ENCODE results near the gene MAPK10.

Gene MAPK10

DNA sequence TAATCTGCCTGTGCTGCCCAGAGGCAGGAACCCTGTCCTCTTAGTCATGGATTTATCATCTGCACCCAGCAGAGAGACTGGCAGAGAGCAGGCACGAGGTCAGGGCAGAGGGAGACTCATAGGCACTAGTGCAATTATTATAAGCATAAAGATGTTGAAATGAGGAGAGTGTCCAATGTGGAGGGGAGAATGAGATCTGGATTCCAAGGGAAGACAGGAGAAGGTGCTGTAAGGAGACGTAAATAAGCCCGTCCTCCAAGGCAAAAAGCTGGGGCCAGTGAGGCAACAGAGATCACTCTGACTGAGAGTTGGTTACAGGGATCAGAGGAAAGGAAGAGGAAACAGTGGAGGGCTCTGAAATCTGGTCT lies 406.2 kb downstream of the MAPK10 start:
- no peak overlapping the region for H3K4me3 ChIP-seq (ENCODE audit: low read depth, low read length)
- in situ Hi-C loops (cut with HindIII; ENCODE audit: low sequenced_read_pairs): no loop called here
- TF ChIP-seq, protein P1, sequence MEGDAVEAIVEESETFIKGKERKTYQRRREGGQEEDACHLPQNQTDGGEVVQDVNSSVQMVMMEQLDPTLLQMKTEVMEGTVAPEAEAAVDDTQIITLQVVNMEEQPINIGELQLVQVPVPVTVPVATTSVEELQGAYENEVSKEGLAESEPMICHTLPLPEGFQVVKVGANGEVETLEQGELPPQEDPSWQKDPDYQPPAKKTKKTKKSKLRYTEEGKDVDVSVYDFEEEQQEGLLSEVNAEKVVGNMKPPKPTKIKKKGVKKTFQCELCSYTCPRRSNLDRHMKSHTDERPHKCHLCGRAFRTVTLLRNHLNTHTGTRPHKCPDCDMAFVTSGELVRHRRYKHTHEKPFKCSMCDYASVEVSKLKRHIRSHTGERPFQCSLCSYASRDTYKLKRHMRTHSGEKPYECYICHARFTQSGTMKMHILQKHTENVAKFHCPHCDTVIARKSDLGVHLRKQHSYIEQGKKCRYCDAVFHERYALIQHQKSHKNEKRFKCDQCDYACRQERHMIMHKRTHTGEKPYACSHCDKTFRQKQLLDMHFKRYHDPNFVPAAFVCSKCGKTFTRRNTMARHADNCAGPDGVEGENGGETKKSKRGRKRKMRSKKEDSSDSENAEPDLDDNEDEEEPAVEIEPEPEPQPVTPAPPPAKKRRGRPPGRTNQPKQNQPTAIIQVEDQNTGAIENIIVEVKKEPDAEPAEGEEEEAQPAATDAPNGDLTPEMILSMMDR (IDR thresholded peaks at IDR 0.05; ENCODE audit: low read depth, low read length): no peak
- DNase-seq (ENCODE audit: low read depth, low spot score): no peak

DNA sequence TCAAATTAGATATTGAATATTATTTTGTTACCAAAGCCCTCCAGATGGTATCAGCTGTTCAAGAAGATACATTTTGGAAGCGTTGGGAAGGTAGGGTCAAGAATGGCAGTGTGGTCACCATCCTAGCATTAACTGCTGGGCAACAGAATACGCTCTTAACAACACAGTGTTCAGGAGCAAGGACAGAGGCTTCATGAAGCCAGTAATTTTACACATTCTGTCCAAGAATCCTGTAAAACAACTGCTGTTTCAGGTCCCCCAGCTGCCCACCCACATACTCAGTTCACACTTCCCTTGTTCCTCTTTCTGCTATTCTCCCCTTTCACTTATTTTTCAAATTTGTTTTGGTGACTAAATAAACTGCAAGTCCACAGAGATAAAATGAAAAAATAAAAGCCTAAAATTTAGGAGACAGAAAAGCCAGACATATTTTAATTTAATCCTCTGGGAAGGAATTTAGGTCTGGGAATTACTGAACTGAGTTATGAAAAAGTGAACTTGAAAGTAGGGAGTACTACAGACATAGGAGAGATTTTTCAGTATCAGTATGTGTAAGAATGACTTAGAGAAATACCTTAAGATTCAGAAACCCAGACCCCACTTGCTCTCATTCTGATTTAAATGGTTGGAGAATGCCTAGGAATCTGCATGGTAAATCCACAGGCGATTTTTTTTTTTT lies 406.7 kb downstream of the MAPK10 start:
- peak; percentile 46 for DNase-seq (ENCODE audit: low read depth, low spot score)
- no peak overlapping the region for H3K4me3 ChIP-seq (ENCODE audit: low read depth, low read length)
- in situ Hi-C loops (cut with HindIII; ENCODE audit: low sequenced_read_pairs): no loop called here
- TF ChIP-seq, protein P1 (IDR thresholded peaks at IDR 0.05; ENCODE audit: low read depth, low read length): no peak

DNA sequence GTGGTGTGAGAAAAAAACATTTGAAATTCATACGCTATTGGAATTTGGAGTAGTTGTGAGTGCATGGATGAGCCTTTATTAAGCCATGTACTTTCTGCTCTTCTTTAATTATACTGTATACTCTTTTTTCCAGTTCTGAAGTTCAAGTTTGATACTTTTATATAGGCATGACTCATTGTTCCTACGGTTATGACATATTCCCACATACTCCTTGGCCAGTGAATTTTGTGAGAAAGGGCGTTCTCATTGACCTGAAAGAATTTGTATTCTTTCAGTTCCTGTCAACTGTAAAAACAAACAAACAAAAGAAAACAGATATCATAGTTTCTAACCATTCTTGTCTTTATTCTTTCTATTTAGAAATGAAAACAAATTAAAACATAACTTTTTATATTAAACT lies 407.3 kb downstream of the MAPK10 start:
- TF ChIP-seq, protein P1 (IDR thresholded peaks at IDR 0.05; ENCODE audit: low read depth, low read length): no peak
- in situ Hi-C loops (cut with HindIII; ENCODE audit: low sequenced_read_pairs): no loop called here
- peak; percentile 71 for DNase-seq (ENCODE audit: low read depth, low spot score)
- H3K4me3 ChIP-seq (ENCODE audit: low read depth, low read length): no peak overlapping the region

DNA sequence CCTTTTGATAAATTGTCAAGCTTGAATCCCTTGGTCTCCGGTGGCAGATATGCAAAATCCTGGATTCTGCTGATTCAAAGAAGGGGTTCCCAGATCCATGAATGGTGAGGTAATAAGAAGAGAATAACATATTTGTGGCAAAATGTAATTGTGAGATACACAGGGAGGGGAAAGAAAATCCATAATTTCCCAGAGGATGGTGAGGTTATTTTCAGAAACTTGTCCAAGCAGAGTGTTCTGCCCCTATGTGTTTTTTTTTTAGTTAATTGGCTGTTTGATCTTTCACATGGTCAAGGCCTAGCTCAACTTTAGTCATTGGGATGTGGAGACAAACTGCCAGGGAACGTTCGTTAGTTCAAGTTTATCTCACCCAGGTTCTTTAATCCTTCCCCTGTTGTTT lies 408.8 kb downstream of the MAPK10 start:
- H3K4me3 ChIP-seq (ENCODE audit: low read depth, low read length): no peak overlapping the region
- DNase-seq (ENCODE audit: low read depth, low spot score): no peak
- TF ChIP-seq, protein P1 (IDR thresholded peaks at IDR 0.05; ENCODE audit: low read depth, low read length): no peak
- in situ Hi-C loops (cut with HindIII; ENCODE audit: low sequenced_read_pairs): no loop called here

DNA sequence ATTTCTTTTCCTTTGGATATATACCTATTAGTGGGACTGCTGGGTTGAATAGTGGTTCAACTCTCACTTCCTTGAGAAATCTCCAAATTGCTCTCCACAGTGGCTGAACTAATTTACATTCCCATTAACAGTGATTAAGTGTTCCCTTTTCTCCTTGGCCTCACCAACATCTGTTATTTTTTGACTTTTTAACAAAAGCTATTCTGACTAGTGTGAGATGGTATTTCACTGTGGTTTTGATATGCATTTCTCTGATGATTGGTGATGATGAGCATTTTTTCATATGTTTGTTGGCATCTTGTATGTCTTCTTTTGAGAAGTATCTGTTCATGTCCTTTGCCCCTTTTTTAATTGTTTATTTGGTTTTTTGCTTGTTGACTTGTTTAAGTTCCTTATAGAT lies 413.0 kb downstream of the MAPK10 start:
- TF ChIP-seq, protein P1 (IDR thresholded peaks at IDR 0.05; ENCODE audit: low read depth, low read length): no peak
- in situ Hi-C loops (cut with HindIII; ENCODE audit: low sequenced_read_pairs): no loop called here
- no peak overlapping the region for H3K4me3 ChIP-seq (ENCODE audit: low read depth, low read length)
- no peak for DNase-seq (ENCODE audit: low read depth, low spot score)

DNA sequence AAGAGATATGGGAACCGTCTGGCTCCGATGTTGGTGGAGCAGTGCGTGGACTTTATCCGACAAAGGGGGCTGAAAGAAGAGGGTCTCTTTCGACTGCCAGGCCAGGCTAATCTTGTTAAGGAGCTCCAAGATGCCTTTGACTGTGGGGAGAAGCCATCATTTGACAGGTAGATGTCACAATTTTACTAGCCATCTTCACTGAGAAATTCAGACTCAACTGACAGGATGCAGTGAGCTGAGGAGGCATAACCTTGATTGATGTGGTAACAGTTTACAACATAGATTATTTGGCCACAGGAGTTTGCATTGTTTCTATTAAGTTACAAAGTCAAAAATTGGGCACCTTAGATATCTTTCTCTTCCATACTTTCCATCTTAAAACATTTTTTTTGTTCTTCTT lies 417.7 kb downstream of the MAPK10 start:
- TF ChIP-seq, protein P1 (IDR thresholded peaks at IDR 0.05; ENCODE audit: low read depth, low read length): no peak
- in situ Hi-C loops (cut with HindIII; ENCODE audit: low sequenced_read_pairs): no loop called here
- DNase-seq (ENCODE audit: low read depth, low spot score): no peak
- H3K4me3 ChIP-seq (ENCODE audit: low read depth, low read length): no peak overlapping the region

Data from astrocyte of the spinal cord (primary cell).